Measurements from ENCODE around the gene LUZP2. TPM values are rescaled to one million over a fixed set of nuclear protein-coding genes. Genes with fewer than 3 reads are reported as not detected.

LUZP2 gene
- total and polyA plus RNA-seq, 2 of the 8 experiments (the other 6 are each of a cell fraction or from before 2014, with no cell fraction given) = 0.79 to 1.5 TPM

DNA sequence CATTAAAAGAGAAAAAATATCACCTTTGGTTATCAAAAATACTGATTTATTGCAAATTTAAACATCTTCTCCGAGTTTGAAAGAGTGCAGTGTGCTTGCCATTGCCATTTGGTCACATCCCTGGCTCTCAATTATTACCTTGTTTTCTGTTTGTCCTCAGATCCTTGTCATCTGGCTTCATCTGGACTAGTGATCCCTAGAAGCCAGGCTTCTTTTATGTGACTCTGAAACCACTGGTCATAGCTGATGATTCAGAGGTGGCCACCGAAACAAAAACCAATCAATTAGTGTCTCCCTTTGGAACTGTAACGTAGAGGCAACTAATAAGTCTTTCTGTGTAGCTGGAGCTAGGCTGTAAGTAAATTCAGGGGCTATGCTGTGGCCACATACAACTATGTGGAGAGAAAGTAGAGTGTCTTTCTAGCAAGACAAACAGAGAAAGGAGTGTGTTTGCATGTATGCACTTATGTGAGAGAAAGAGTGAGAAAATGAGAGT, 237.9 kb downstream of the LUZP2 start:
- Histone ChIP-seq H2AFZ (ENCODE audit: low read length) (peak overlapping the region; percentile 87; the same call in 1 of the 2 replicates), H3K4ac (replicated peaks; ENCODE audit: insufficient read length, low read depth, low read length) (no peak overlapping the region), H3K79me2 (ENCODE audit: control insufficient read depth in 1 of 2, insufficient read depth in 2 of 2, low read length in 2 of 2) (no peaks in the 10 kb centered on the region), H2BK20ac (ENCODE audit: low read length) (no peak overlapping the region), H3K4me1 (replicated peaks in 1 of 4; ENCODE audit: control insufficient read depth in 3 of 4, insufficient read depth in 4 of 4, low read length in 3 of 4) (peaks cover 0 to 3% (median 0%) of the 10 kb centered on the region in 4 experiments; a peak in 1 of 7 replicates), H3K27me3 (replicated peaks in 1 of 4; ENCODE audit: control insufficient read depth in 3 of 4, extremely low read depth in 1 of 4, insufficient read depth in 3 of 4, low read length in 3 of 4) (no peaks in the 10 kb centered on the region), H3K23me2 (ENCODE audit: low read depth, low read length) (no peaks in the 10 kb centered on the region), H3K23ac (ENCODE audit: insufficient read length) (no peak overlapping the region), H2BK5ac (ENCODE audit: low read depth, low read length) (no peak overlapping the region), H3K27ac (ENCODE audit: low read depth, low read length) (no peak overlapping the region), H3K9ac (replicated peaks in 1 of 4; ENCODE audit: extremely low read depth in 1 of 4, low read depth in 3 of 4, low read length in 3 of 4) (no peak overlapping the region; a peak in 1 of 7 replicates), H3K14ac (ENCODE audit: insufficient read length) (no peak overlapping the region), H3K79me1 (ENCODE audit: low read depth, low read length) (no peaks in the 10 kb centered on the region), H3K4me2 (ENCODE audit: insufficient read depth in 1 of 2, low read depth in 2 of 2, low read length in 2 of 2) (no peak overlapping the region), H3K18ac (ENCODE audit: extremely low read depth, low read length) (no peak overlapping the region), H3K36me3 (ENCODE audit: control insufficient read depth in 2 of 4, insufficient read depth in 4 of 4, low read length in 3 of 4) (no peaks in the 10 kb centered on the region), H2BK12ac (ENCODE audit: low read depth, low read length) (no peak overlapping the region), H4K20me1 (replicated peaks in 1 of 2; ENCODE audit: control insufficient read depth in 1 of 2, insufficient read depth in 2 of 2, low read length in 2 of 2) (no peaks in the 10 kb centered on the region), H2BK120ac (replicated peaks; ENCODE audit: low read depth, low read length) (no peak overlapping the region), H2AK5ac (ENCODE audit: low read depth, low read length) (no peak overlapping the region), H4K8ac (ENCODE audit: extremely low read depth, insufficient read depth, low read length) (no peak overlapping the region), H3K56ac (replicated peaks; ENCODE audit: insufficient read length, low read depth, low read length) (no peak overlapping the region), H4K5ac (ENCODE audit: insufficient read length, low read depth, low read length) (no peak overlapping the region), H4K91ac (replicated peaks; ENCODE audit: insufficient read length, low read length) (no peak overlapping the region), H2BK15ac (ENCODE audit: low read length) (no peak overlapping the region), H3K4me3 (ENCODE audit: extremely low read depth in 1 of 4, insufficient read depth in 2 of 4, low read depth in 3 of 4, low read length in 4 of 4) (no peak overlapping the region), H3K9me3 (ENCODE audit: insufficient read depth in 2 of 2, low read depth in 1 of 2, low read length in 1 of 2) (no peaks in the 10 kb centered on the region)
- ChIA-PET POLR2A (ENCODE audit: partially characterized antibody) (no interaction called here), CTCF (ENCODE audit: partially characterized antibody) (interaction anchor here (0.6 to 1.4 kb wide), 5 partner anchors 17 to 260 kb away, joined by 3 to 10 read pairs (median 3); no protein-coding TSS in a partner anchor)
- WGBS, 2 experiments (ENCODE audit: extremely low coverage in 1 of 2, insufficient coverage in 1 of 2, insufficient read length in 1 of 2, insufficient replicate concordance in 2 of 2, low coverage in 1 of 2, low lambda C conversion rate in 2 of 2, missing lambda C conversion rate in 1 of 2) = 61% methylated on average over 3 of the region's 3 CpGs; no CpG with 5 or more reads in 1 of the 2 experiments
- FAIRE-seq (no peak), DNase-seq (ENCODE audit: low read depth in 1 of 2, low spot score in 2 of 2) (no peak)
- no peak for TF ChIP-seq TAF1 (IDR thresholded peaks at IDR 0.05; ENCODE audit: low read depth, low read length)
- TF ChIP-seq, protein P1, sequence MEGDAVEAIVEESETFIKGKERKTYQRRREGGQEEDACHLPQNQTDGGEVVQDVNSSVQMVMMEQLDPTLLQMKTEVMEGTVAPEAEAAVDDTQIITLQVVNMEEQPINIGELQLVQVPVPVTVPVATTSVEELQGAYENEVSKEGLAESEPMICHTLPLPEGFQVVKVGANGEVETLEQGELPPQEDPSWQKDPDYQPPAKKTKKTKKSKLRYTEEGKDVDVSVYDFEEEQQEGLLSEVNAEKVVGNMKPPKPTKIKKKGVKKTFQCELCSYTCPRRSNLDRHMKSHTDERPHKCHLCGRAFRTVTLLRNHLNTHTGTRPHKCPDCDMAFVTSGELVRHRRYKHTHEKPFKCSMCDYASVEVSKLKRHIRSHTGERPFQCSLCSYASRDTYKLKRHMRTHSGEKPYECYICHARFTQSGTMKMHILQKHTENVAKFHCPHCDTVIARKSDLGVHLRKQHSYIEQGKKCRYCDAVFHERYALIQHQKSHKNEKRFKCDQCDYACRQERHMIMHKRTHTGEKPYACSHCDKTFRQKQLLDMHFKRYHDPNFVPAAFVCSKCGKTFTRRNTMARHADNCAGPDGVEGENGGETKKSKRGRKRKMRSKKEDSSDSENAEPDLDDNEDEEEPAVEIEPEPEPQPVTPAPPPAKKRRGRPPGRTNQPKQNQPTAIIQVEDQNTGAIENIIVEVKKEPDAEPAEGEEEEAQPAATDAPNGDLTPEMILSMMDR (IDR thresholded peaks at IDR 0.05; ENCODE audit: control extremely low read depth in 1 of 3, insufficient read depth in 1 of 3, low read depth in 1 of 3, low read length in 3 of 3) = no peak

All from H1 (cell line).